ENCODE results near the gene ZC3H6. TPM values are rescaled to one million over a fixed set of nuclear protein-coding genes. Genes with fewer than 3 reads are reported as not detected.

Gene ZC3H6
- total and polyA plus RNA-seq, 11 donors: 1.5 to 30.1 (median 16.6) TPM

GRCh38 chr2:112239862-112240261 lies 35.5 kb upstream of the ZC3H6 start:
- no peaks in the 10 kb centered on the region for H3K4me1 ChIP-seq
- H3K9me3 ChIP-seq: no peaks in the 10 kb centered on the region
- H3K4me3 ChIP-seq: no peak overlapping the region
- no peaks in the 10 kb centered on the region for H3K27me3 ChIP-seq
- intact Hi-C loops (cut with DNase I): loop anchor here in 3 of 10 donors (10.0 kb wide), 3 partner anchors 95 to 345 kb away; partner anchors contain the start of gene MERTK (in 1 of the 3)
- ATAC-seq: no peak
- no peak for TF ChIP-seq POLR2A (IDR thresholded peaks at IDR 0.05)
- TF ChIP-seq, protein P1, sequence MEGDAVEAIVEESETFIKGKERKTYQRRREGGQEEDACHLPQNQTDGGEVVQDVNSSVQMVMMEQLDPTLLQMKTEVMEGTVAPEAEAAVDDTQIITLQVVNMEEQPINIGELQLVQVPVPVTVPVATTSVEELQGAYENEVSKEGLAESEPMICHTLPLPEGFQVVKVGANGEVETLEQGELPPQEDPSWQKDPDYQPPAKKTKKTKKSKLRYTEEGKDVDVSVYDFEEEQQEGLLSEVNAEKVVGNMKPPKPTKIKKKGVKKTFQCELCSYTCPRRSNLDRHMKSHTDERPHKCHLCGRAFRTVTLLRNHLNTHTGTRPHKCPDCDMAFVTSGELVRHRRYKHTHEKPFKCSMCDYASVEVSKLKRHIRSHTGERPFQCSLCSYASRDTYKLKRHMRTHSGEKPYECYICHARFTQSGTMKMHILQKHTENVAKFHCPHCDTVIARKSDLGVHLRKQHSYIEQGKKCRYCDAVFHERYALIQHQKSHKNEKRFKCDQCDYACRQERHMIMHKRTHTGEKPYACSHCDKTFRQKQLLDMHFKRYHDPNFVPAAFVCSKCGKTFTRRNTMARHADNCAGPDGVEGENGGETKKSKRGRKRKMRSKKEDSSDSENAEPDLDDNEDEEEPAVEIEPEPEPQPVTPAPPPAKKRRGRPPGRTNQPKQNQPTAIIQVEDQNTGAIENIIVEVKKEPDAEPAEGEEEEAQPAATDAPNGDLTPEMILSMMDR (IDR thresholded peaks at IDR 0.05): no peak
- no peak overlapping the region for H3K27ac ChIP-seq
- no peak for DNase-seq
- WGBS, 4 donors: 94 to 100% (median 97%) methylated on average over 1 of the region's 1 CpG
- peaks cover 0 to 62% (median 26%) of the 10 kb centered on the region in 9 donors for H3K36me3 ChIP-seq

DNA sequence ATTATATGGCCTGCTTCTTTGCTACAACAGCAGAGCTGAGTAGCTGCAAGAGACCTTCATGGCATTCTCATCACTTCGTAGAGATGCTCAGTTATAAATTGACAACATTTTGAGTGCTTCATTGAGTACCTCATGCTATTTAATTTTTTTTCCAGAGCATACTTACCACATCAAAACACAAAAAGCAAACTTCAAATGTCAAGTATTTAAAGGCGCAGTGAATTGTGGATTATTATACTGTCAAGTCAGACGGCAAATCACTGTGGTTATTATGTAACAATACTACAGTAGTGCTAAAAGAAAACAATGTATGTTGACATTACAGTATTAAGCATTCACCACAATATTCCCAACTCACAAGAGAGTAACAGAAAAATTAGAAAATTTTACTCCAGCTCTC lies 33.0 kb upstream of the ZC3H6 start:
- Histone ChIP-seq H3K4me1 (no peaks in the 10 kb centered on the region), H3K9me3 (no peaks in the 10 kb centered on the region), H3K27ac (no peak overlapping the region), H3K4me3 (no peak overlapping the region), H3K27me3 (no peaks in the 10 kb centered on the region), H3K36me3 (peaks cover 0 to 59% (median 30%) of the 10 kb centered on the region in 9 donors)
- 84 to 93% (median 87%) methylated on average over 3 of the region's 3 CpGs for WGBS, 4 donors
- DNase-seq (no peak), ATAC-seq (no peak)
- TF ChIP-seq, protein P1 (IDR thresholded peaks at IDR 0.05): no peak
- no peak for TF ChIP-seq POLR2A (IDR thresholded peaks at IDR 0.05)
- intact Hi-C loops (cut with DNase I): loop anchor here in 2 of 10 donors (10.0 kb wide), 3 partner anchors 98 to 348 kb away; partner anchors contain the start of gene MERTK (in 1 of the 2)

GRCh38 chr2:112243233-112243632 lies 32.2 kb upstream of the ZC3H6 start:
- DNase-seq (no peak), ATAC-seq (no peak)
- H3K9me3 ChIP-seq: no peaks in the 10 kb centered on the region
- H3K4me1 ChIP-seq: no peaks in the 10 kb centered on the region
- intact Hi-C loops (cut with DNase I): loop anchor here in 2 of 10 donors (10.0 kb wide), 3 partner anchors 98 to 348 kb away; partner anchors contain the start of gene MERTK (in 1 of the 2)
- peaks cover 0 to 60% (median 38%) of the 10 kb centered on the region in 9 donors for H3K36me3 ChIP-seq
- no peak overlapping the region for H3K4me3 ChIP-seq
- no peak overlapping the region for H3K27ac ChIP-seq
- TF ChIP-seq, protein P1 (IDR thresholded peaks at IDR 0.05): no peak
- TF ChIP-seq POLR2A (IDR thresholded peaks at IDR 0.05): no peak
- no peaks in the 10 kb centered on the region for H3K27me3 ChIP-seq
- 96 to 98% (median 97%) methylated on average over 4 of the region's 4 CpGs for WGBS, 4 donors

DNA sequence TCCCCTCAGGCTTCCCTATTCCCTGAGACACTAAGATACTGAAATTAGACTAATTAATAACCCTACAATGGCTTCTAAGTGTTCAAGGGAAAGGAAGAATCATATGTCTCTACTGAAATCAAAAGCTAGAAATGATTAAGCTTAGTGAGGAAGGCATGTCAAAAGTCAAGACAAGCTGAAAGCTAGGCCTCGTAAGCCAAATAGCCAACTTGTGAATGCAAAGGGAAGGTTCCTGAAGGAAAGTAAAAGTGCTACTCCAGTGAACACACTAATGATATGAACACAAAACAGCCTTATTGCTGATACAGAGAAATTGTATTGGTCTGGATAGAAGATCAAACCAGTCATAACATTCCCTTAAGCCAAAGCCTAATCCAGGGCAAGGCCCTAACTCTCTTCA lies 30.5 kb upstream of the ZC3H6 start:
- TF ChIP-seq, protein P1 (IDR thresholded peaks at IDR 0.05): no peak
- TF ChIP-seq POLR2A (IDR thresholded peaks at IDR 0.05): no peak
- no peak for DNase-seq
- ATAC-seq: no peak
- Histone ChIP-seq H3K9me3 (no peaks in the 10 kb centered on the region), H3K4me1 (no peaks in the 10 kb centered on the region), H3K27me3 (no peaks in the 10 kb centered on the region), H3K4me3 (no peak overlapping the region), H3K27ac (no peak overlapping the region), H3K36me3 (peaks cover 0 to 75% (median 50%) of the 10 kb centered on the region in 9 donors)
- intact Hi-C loops (cut with DNase I): loop anchor here in 2 of 10 donors (10.0 kb wide), 3 partner anchors 100 to 350 kb away; partner anchors contain the start of gene MERTK (in 1 of the 2)
- WGBS, 4 donors: 94 to 100% (median 95%) methylated on average over 1 of the region's 1 CpG
